ENCODE measurements around the gene CEP112. TPM values are rescaled to one million over a fixed set of nuclear protein-coding genes. Genes with fewer than 3 reads are reported as not detected.

Gene CEP112
- total and polyA plus RNA-seq, 2 of the 4 experiments (the other 2 are of a cell fraction), result 2.5 to 5.6 TPM

- TF ChIP-seq SMC3 (IDR thresholded peaks at IDR 0.05; ENCODE audit: low read depth, low read length), result no peak
- no peak for TF ChIP-seq RFX5 (IDR thresholded peaks at IDR 0.05; ENCODE audit: low read depth, low read length)
- TF ChIP-seq, protein P1, sequence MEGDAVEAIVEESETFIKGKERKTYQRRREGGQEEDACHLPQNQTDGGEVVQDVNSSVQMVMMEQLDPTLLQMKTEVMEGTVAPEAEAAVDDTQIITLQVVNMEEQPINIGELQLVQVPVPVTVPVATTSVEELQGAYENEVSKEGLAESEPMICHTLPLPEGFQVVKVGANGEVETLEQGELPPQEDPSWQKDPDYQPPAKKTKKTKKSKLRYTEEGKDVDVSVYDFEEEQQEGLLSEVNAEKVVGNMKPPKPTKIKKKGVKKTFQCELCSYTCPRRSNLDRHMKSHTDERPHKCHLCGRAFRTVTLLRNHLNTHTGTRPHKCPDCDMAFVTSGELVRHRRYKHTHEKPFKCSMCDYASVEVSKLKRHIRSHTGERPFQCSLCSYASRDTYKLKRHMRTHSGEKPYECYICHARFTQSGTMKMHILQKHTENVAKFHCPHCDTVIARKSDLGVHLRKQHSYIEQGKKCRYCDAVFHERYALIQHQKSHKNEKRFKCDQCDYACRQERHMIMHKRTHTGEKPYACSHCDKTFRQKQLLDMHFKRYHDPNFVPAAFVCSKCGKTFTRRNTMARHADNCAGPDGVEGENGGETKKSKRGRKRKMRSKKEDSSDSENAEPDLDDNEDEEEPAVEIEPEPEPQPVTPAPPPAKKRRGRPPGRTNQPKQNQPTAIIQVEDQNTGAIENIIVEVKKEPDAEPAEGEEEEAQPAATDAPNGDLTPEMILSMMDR (conservative IDR thresholded peaks at IDR 0.05; ENCODE audit: low read depth, low read length), result no peak
- TF ChIP-seq MAFK (IDR thresholded peaks at IDR 0.05; ENCODE audit: low read depth, low read length), result no peak
- no peak for TF ChIP-seq MAZ (IDR thresholded peaks at IDR 0.05; ENCODE audit: borderline replicate concordance, low read depth, low read length)
- TF ChIP-seq RCOR1 (IDR thresholded peaks at IDR 0.05; ENCODE audit: insufficient replicate concordance, low read length), result no peak
- TF ChIP-seq CHD1 (IDR thresholded peaks at IDR 0.05; ENCODE audit: low read depth, low read length), result no peak
- TF ChIP-seq POLR2A (IDR thresholded peaks at IDR 0.05; ENCODE audit: low read depth, low read length), result no peak
- TF ChIP-seq CEBPB (IDR thresholded peaks at IDR 0.05; ENCODE audit: low read depth, low read length), result no peak
- TF ChIP-seq NFE2L2 (IDR thresholded peaks at IDR 0.05; ENCODE audit: low read depth, low read length), result no peak
- no peak for TF ChIP-seq BHLHE40 (IDR thresholded peaks at IDR 0.05; ENCODE audit: low read depth, low read length)
- TF ChIP-seq, protein P2, sequence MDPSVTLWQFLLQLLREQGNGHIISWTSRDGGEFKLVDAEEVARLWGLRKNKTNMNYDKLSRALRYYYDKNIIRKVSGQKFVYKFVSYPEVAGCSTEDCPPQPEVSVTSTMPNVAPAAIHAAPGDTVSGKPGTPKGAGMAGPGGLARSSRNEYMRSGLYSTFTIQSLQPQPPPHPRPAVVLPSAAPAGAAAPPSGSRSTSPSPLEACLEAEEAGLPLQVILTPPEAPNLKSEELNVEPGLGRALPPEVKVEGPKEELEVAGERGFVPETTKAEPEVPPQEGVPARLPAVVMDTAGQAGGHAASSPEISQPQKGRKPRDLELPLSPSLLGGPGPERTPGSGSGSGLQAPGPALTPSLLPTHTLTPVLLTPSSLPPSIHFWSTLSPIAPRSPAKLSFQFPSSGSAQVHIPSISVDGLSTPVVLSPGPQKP (IDR thresholded peaks at IDR 0.05; ENCODE audit: borderline replicate concordance, low read depth, low read length), result no peak
- no peak for TF ChIP-seq MXI1 (IDR thresholded peaks at IDR 0.05; ENCODE audit: borderline replicate concordance, low read depth, low read length)
- TF ChIP-seq FOS (IDR thresholded peaks at IDR 0.05; ENCODE audit: low read depth, low read length), result no peak
- TF ChIP-seq USF2 (IDR thresholded peaks at IDR 0.05; ENCODE audit: low read depth, low read length), result no peak
- TF ChIP-seq RAD21 (IDR thresholded peaks at IDR 0.05; ENCODE audit: low read length), result no peak
- H3K4me1 ChIP-seq (ENCODE audit: control insufficient read depth, insufficient read depth, low read length), result no peaks in the 10 kb centered on the region
- in situ Hi-C loops (cut with MboI; ENCODE audit: low sequenced_read_pairs), result no loop called here
- no peak overlapping the region for H2BK20ac ChIP-seq (ENCODE audit: low read depth, low read length)
- H3K36me3 ChIP-seq (ENCODE audit: control insufficient read depth, insufficient read depth, low read length), result no peaks in the 10 kb centered on the region
- BruUV-seq (replicated peaks), result no TSS peak
- H2AK5ac ChIP-seq (ENCODE audit: low read depth, low read length), result no peak overlapping the region
- H3K9ac ChIP-seq (ENCODE audit: low read depth, low read length), result no peak overlapping the region
- H3K4me2 ChIP-seq (ENCODE audit: low read depth, low read length), result no peak overlapping the region
- no peaks in the 10 kb centered on the region for H3K9me3 ChIP-seq (ENCODE audit: control insufficient read depth, insufficient read depth, low read length)
- ChIA-PET CTCF (no interaction called here), POLR2A (ENCODE audit: unreplicated experiment) (no interaction called here)
- no peak overlapping the region for H3K23ac ChIP-seq (ENCODE audit: low read depth, low read length)
- intact Hi-C loops (cut with micrococcal nuclease), result no loop called here
- DNase-seq (peak; percentile 10), ATAC-seq (ENCODE audit: low read depth) (no peak)
- no peaks in the 10 kb centered on the region for H4K20me1 ChIP-seq (ENCODE audit: insufficient read depth, low read length)
- no peak overlapping the region for H4K5ac ChIP-seq (ENCODE audit: low read depth, low read length)
- no peak overlapping the region for H3K18ac ChIP-seq (ENCODE audit: low read depth, low read length)
- no peak overlapping the region for H3K56ac ChIP-seq (ENCODE audit: extremely low read depth, insufficient read depth, low read length)
- H2AFZ ChIP-seq (replicated peaks; ENCODE audit: low read length, poor library complexity), result no peak overlapping the region
- no peaks in the 10 kb centered on the region for H3K9me1 ChIP-seq (ENCODE audit: insufficient read depth, low read length)
- 80% methylated on average over 1 of the region's 8 CpGs; no CpG with 5 or more reads in 1 of the 2 experiments for WGBS, 2 experiments (ENCODE audit: extremely low coverage in 2 of 2, insufficient read length in 1 of 2)
- H2BK5ac ChIP-seq (ENCODE audit: low read depth, low read length, poor library complexity, severe bottlenecking), result no peak overlapping the region
- H3K4me3 ChIP-seq (ENCODE audit: insufficient read depth, low read depth, low read length), result no peak overlapping the region
- H2BK120ac ChIP-seq (ENCODE audit: low read depth, low read length), result no peak overlapping the region
- no peak overlapping the region for H4K91ac ChIP-seq (ENCODE audit: insufficient read depth, low read depth, low read length)
- no peak overlapping the region for H3K4ac ChIP-seq (ENCODE audit: low read depth, low read length)
- H2BK15ac ChIP-seq (ENCODE audit: low read depth, low read length), result no peak overlapping the region
- H3K27ac ChIP-seq (ENCODE audit: insufficient read depth, low read length), result no peak overlapping the region
- no peaks in the 10 kb centered on the region for H3K27me3 ChIP-seq (ENCODE audit: control insufficient read depth, insufficient read depth, low read length)
- H3K79me1 ChIP-seq (ENCODE audit: low read depth in 1 of 2, low read length in 2 of 2), result no peaks in the 10 kb centered on the region
- no peak overlapping the region for H4K8ac ChIP-seq (ENCODE audit: low read depth in 2 of 2, low read length in 2 of 2)
- H3K14ac ChIP-seq (replicated peaks; ENCODE audit: low read depth, low read length), result no peak overlapping the region
- dilution Hi-C loops (cut with HindIII; ENCODE audit: low sequenced_read_pairs, unreplicated experiment), result no loop called here
- H2AK9ac ChIP-seq (replicated peaks; ENCODE audit: low read depth, low read length, poor library complexity), result no peak overlapping the region
These were observed 266.2 kb downstream of the CEP112 start for GRCh38 chr17:65925606-65926307.

Measured in IMR-90 (cell line).